GM10248 (cell line): ENCODE measurements around the gene GSG1L.

Experiments
- CTCF ChIA-PET: fragments of 300-600 bp; sonication (Branson Sonifier 250); formaldehyde crosslinking; extraction: SDS; loops from one replicate; lab custom pipeline; 2021; ENCODE audit warnings: antibody characterized with exemption; lab: Yijun Ruan, JAX
- POLR2A ChIA-PET: fragments of 350-650 bp; sonication (Branson Sonifier 250); formaldehyde crosslinking; extraction: SDS; loops from one replicate; lab custom pipeline; 2020; ENCODE audit warnings: antibody characterized with exemption; lab: Yijun Ruan, JAX
- DNase-seq: peaks from one replicate; pipeline ENCODE4 v3.0.0; 2012; ENCODE audit errors: extremely low spot score
- CTCF ChIP-seq: IDR thresholded peaks from 2 replicates; pipeline ENCODE4 v1.5.1; 2012; ENCODE audit warnings: mild to moderate bottlenecking, low read depth; ENCODE audit errors: extremely low read depth, missing control alignments, control extremely low read depth

The GSG1L gene

GRCh38 chr16:27781195-27781524, 282.4 kb downstream of the GSG1L start:
- ChIA-PET POLR2A (no interaction called here), CTCF (no interaction called here)
- no peak for DNase-seq
- TF ChIP-seq CTCF, result no peak

DNA sequence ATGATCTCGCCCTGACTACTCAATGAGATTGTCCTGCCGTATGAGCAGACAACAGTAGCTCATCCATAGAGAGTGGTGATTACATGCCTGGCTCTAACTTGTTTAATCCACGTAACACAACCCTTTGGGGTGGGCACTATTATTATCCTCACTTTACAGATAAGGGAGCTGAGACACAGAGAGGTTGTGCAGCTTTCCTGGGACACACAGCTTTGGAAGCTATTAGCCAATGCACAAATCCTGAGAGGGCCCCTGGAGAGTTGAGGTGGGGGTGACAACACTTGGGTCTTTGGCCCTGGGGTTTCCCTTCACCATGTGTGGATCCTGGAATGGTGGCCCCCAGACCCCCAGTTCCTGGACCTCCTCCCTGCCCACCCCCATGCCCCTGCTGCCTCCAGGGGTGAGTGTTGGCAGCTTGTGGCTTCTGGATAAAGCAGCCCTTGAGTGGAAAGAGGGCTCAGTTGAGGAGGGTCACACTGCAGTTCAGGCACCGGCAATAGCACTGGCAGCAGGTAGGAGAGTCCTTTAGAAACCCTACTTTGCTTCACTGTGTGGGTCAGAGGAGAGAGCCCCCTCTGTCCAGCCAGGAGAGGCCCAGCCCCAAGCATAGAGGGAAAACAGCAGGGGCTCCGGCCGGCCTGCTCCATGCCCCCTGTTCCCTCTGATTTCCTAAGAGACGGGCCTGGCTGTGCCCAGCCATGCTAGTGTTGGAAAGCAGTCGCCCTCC, 282.9 kb downstream of the GSG1L start:
- TF ChIP-seq CTCF, result no peak

GRCh38 chr16:27779641-27780164, 283.8 kb downstream of the GSG1L start:
- CTCF ChIA-PET, result interaction anchor here (1.1 to 3.0 kb wide), 4 partner anchors 9 to 108 kb away, joined by 3 to 8 read pairs (median 6); no protein-coding TSS in a partner anchor
- no peak for TF ChIP-seq CTCF
- no peak for DNase-seq
- POLR2A ChIA-PET, result no interaction called here

More for the DNA sequence above, 282.9 kb downstream of the GSG1L start:
- CTCF ChIA-PET, result interaction anchor here (1.1 to 3.0 kb wide), 4 partner anchors 9 to 109 kb away, joined by 3 to 8 read pairs (median 6); no protein-coding TSS in a partner anchor
- DNase-seq, result no peak
- POLR2A ChIA-PET, result no interaction called here

- ChIA-PET POLR2A (no interaction called here), CTCF (interaction anchor here (1.6 to 3.0 kb wide), 2 partner anchors 10 to 14 kb away, joined by 7 to 8 read pairs; no protein-coding TSS in a partner anchor)
- no peak for TF ChIP-seq CTCF
- DNase-seq, result no peak
These were observed 284.5 kb downstream of the GSG1L start for GRCh38 chr16:27778926-27779570.

- ChIA-PET CTCF (interaction anchor here (3.0 kb wide), 1 partner anchor 13 kb away, joined by 8 read pairs; no protein-coding TSS in a partner anchor), POLR2A (no interaction called here)
- DNase-seq, result no peak
- no peak for TF ChIP-seq CTCF
These were observed 285.2 kb downstream of the GSG1L start for GRCh38 chr16:27778171-27778925.

GRCh38 chr16:27777527-27777926, 286.0 kb downstream of the GSG1L start:
- no peak for DNase-seq
- ChIA-PET CTCF (no interaction called here), POLR2A (no interaction called here)
- TF ChIP-seq CTCF, result no peak
